GM23338 (cell line): ENCODE data around the gene CTDP1.

Source experiments
- CREB1 ChIP-seq: fragments of 250-450 bp; sonication (Bioruptor Pico); IDR thresholded peaks from 2 replicates; pipeline ENCODE4 v1.5.0; 2020; ENCODE audit warnings: low read depth, mild to moderate bottlenecking, moderate library complexity
- EZH2 ChIP-seq: fragments of 200-600 bp; sonication (generic); IDR thresholded peaks from one replicate; pipeline ENCODE4 v1.8.0; 2017; ENCODE audit warnings: antibody characterized with exemption, mild to moderate bottlenecking, low read depth; ENCODE audit not compliant: unreplicated experiment
- EZH2phosphoT487 ChIP-seq: fragments of 200-600 bp; sonication (generic); IDR thresholded peaks from one replicate; pipeline ENCODE4 v1.8.1; 2018; ENCODE audit warnings: antibody characterized with exemption; ENCODE audit not compliant: unreplicated experiment
- JUNB ChIP-seq: IDR thresholded peaks from one replicate; pipeline ENCODE4 v1.6.1; 2016; ENCODE audit warnings: antibody characterized with exemption; ENCODE audit not compliant: unreplicated experiment
- NANOG ChIP-seq: IDR thresholded peaks from 2 replicates; pipeline ENCODE4 v1.6.1; 2016; ENCODE audit warnings: antibody characterized with exemption, borderline replicate concordance
- POLR2AphosphoS5 ChIP-seq: IDR thresholded peaks from 2 replicates; pipeline ENCODE4 v1.6.1; 2016; ENCODE audit warnings: antibody characterized with exemption, low read depth
- ZNF331 ChIP-seq: fragments of 250-450 bp; sonication (Bioruptor Pico); IDR thresholded peaks from 2 replicates; pipeline ENCODE4 v1.5.0; 2020; ENCODE audit warnings: low read depth, mild to moderate bottlenecking, moderate library complexity
- TF ChIP-seq, protein P1 (sequence below), 2 experiments: fragments of 200-600 bp in 1 of 2; sonication (generic) in 1 of 2; conservative IDR thresholded peaks; 2 replicates each; pipeline versions ENCODE4 v1.5.1 to v1.6.1; 2016 to 2017; ENCODE audit warnings: antibody characterized with exemption in 2 of 2, low read depth in 2 of 2, mild to moderate bottlenecking in 2 of 2, moderate library complexity in 1 of 2
- TF ChIP-seq, protein P2 (sequence below): IDR thresholded peaks from one replicate; pipeline ENCODE4 v1.6.1; 2018; ENCODE audit warnings: antibody characterized with exemption; ENCODE audit not compliant: unreplicated experiment
- TF ChIP-seq, protein P3 (sequence below): IDR thresholded peaks from 2 replicates; pipeline ENCODE4 v1.6.1; 2016; ENCODE audit warnings: antibody characterized with exemption

DNA sequence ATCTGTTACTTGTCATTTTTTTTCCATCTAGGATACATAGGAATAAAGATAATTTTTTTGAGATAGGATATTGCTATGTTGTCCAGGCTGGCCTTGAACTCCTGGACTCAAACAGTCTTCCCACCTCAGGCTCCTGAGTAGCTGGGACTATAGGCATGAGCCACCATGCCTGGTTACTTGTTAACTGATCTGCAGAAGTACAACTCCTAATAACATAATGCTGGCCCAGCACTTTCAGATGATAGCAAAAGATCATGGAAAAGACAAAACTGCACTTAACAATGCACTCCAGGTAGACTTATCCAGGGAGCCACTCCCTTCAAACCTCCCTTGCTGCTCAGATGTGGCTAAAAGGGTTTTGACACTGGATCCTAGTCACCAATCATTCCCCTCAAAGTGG, 11.4 kb upstream of the CTDP1 start:
- TF ChIP-seq, protein P1, sequence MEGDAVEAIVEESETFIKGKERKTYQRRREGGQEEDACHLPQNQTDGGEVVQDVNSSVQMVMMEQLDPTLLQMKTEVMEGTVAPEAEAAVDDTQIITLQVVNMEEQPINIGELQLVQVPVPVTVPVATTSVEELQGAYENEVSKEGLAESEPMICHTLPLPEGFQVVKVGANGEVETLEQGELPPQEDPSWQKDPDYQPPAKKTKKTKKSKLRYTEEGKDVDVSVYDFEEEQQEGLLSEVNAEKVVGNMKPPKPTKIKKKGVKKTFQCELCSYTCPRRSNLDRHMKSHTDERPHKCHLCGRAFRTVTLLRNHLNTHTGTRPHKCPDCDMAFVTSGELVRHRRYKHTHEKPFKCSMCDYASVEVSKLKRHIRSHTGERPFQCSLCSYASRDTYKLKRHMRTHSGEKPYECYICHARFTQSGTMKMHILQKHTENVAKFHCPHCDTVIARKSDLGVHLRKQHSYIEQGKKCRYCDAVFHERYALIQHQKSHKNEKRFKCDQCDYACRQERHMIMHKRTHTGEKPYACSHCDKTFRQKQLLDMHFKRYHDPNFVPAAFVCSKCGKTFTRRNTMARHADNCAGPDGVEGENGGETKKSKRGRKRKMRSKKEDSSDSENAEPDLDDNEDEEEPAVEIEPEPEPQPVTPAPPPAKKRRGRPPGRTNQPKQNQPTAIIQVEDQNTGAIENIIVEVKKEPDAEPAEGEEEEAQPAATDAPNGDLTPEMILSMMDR (conservative IDR thresholded peaks at IDR 0.05; ENCODE audit: low read depth in 2 of 2), result no peak
- TF ChIP-seq EZH2, result no peak
- no peak for TF ChIP-seq EZH2phosphoT487
- TF ChIP-seq, protein P2, sequence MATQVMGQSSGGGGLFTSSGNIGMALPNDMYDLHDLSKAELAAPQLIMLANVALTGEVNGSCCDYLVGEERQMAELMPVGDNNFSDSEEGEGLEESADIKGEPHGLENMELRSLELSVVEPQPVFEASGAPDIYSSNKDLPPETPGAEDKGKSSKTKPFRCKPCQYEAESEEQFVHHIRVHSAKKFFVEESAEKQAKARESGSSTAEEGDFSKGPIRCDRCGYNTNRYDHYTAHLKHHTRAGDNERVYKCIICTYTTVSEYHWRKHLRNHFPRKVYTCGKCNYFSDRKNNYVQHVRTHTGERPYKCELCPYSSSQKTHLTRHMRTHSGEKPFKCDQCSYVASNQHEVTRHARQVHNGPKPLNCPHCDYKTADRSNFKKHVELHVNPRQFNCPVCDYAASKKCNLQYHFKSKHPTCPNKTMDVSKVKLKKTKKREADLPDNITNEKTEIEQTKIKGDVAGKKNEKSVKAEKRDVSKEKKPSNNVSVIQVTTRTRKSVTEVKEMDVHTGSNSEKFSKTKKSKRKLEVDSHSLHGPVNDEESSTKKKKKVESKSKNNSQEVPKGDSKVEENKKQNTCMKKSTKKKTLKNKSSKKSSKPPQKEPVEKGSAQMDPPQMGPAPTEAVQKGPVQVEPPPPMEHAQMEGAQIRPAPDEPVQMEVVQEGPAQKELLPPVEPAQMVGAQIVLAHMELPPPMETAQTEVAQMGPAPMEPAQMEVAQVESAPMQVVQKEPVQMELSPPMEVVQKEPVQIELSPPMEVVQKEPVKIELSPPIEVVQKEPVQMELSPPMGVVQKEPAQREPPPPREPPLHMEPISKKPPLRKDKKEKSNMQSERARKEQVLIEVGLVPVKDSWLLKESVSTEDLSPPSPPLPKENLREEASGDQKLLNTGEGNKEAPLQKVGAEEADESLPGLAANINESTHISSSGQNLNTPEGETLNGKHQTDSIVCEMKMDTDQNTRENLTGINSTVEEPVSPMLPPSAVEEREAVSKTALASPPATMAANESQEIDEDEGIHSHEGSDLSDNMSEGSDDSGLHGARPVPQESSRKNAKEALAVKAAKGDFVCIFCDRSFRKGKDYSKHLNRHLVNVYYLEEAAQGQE, result no peak
- TF ChIP-seq POLR2AphosphoS5, result no peak
- TF ChIP-seq JUNB, result no peak
- no peak for TF ChIP-seq ZNF331 (CRISPR knock-in tag)
- no peak for TF ChIP-seq CREB1 (CRISPR knock-in tag)
- TF ChIP-seq, protein P3, sequence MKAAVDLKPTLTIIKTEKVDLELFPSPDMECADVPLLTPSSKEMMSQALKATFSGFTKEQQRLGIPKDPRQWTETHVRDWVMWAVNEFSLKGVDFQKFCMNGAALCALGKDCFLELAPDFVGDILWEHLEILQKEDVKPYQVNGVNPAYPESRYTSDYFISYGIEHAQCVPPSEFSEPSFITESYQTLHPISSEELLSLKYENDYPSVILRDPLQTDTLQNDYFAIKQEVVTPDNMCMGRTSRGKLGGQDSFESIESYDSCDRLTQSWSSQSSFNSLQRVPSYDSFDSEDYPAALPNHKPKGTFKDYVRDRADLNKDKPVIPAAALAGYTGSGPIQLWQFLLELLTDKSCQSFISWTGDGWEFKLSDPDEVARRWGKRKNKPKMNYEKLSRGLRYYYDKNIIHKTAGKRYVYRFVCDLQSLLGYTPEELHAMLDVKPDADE, result no peak
- TF ChIP-seq NANOG, result no peak
